Measurements from ENCODE around the gene CUL9. TPM values are rescaled to one million over a fixed set of nuclear protein-coding genes. Genes with fewer than 3 reads are reported as not detected.

Gene CUL9
- total RNA-seq, 2 experiments from 2014 or later: 34.0 to 35.1 TPM

DNA sequence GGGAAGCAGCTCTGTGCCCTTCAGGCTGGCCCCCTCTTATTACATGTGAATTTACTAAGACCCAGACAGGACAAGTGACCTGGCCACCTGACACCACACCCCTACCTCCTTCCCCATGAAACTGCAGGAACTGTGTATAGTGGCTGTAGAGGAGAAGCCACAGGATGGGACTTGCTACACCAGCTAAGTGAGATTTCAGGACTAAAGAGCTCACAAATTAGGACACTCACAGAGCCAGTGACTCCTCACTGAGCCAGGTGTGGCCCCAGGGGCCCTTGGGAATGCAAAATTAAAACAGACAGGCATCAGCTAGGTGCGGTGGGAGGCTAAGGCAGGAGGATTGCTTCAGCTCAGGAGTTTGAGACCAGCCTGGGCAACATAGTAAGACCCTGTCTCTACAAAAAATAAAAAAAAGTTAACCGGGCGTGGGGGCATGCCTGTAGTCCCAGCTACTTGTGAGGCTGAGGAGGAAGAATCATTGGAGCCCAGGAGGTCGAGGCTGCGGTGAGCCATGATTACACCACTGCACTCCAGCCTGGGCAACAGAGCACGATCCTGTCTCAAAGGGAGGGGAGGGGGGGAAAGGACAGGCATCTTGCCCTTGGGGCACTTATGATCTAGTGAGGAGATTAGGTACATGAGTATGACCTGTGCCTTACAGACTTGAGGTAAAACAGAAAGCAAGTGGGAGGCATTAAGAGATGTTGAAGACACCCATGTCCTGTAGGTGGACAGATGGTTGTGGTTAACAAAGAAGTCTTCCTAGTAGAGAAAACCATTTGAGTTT, 34.1 kb upstream of the CUL9 start:
- Mint-ChIP-seq H3K9me3 (ENCODE audit: low read depth) (no peaks in the 10 kb centered on the region), H3K36me3 (ENCODE audit: low read depth) (no peaks in the 10 kb centered on the region), H3K4me3 (no peak overlapping the region), H3K27ac (no peak overlapping the region), H3K4me1 (peaks cover 5% of the 10 kb centered on the region), H3K27me3 (no peaks in the 10 kb centered on the region)
- intact Hi-C loops (cut with DNase I, micrococcal nuclease): loop anchor here in 1 of 2 experiments (10.0 kb wide), 1 partner anchor 183 kb away; the partner anchor contains the start of gene GNMT
- DNase-seq: no peak
- ChIA-PET CTCF (no interaction called here), POLR2A (no interaction called here)
- ATAC-seq: no peak

DNA sequence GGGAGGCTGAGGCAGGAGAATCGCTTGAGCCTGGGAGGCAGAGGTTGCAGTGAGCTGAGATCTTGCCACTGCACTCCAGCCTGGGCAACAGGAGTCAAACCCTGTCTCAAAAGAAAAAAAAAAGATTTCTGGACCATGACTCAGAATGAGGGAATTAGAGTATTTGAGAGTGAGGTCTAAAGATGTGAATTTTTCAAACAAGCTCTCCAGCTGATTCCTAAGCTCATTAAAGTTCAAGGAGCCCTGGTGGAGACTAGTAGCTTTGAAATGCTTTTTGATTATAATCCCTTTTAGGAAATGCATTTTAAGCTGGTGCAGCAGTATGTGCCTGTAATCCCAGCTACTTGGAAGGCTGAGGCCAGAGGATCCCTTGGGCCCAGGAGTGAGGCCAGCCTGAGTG, 32.7 kb upstream of the CUL9 start:
- no peaks in the 10 kb centered on the region for H3K36me3 Mint-ChIP-seq (ENCODE audit: low read depth)
- H3K27me3 Mint-ChIP-seq: no peaks in the 10 kb centered on the region
- CTCF ChIA-PET: interaction anchor here (0.6 to 0.8 kb wide), 3 partner anchors 143 to 387 kb away, joined by 3 to 4 read pairs (median 4); no protein-coding TSS in a partner anchor
- H3K27ac Mint-ChIP-seq: no peak overlapping the region
- ATAC-seq: no peak
- no peak for DNase-seq
- H3K4me1 Mint-ChIP-seq: no peaks in the 10 kb centered on the region
- H3K9me3 Mint-ChIP-seq (ENCODE audit: low read depth): no peaks in the 10 kb centered on the region
- intact Hi-C loops (cut with DNase I, micrococcal nuclease): loop anchor here in 1 of 2 experiments (10.0 kb wide), 1 partner anchor 184 kb away; the partner anchor contains the start of gene GNMT
- no peak overlapping the region for H3K4me3 Mint-ChIP-seq
- POLR2A ChIA-PET: no interaction called here

DNA sequence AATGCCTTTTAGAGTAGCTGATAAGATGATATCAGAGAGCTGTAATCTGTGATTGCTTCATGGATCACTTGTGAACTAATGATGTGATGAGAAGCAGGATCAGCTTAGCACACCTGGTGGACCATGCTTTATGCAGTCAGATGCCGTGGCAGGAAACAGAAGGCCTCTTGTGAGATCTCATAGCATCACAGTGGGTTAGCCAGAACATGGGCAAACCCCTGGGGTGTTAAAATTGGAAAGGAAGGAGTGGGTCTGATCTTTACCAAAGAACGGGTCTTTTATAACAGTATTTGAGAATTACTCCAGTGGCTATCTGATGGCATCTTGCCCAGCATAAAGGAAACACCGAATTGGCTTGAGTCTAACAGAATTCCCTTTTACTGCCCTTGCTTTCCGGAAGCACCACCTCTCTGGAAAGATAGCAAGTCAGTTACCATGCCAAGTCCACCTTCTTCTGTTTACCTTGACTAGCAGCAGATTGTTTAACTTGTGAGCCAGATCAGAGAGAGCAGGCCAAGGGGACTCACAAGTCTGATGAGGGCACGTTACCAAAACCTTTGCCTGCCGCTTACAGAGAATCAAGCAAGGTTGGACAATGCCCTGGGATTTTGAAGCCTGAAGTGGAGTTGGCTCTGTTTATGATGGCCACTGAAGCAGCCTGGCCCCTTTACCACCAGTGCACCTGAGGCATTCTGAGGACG, 31.8 kb upstream of the CUL9 start:
- Mint-ChIP-seq H3K4me3 (no peak overlapping the region), H3K9me3 (ENCODE audit: low read depth) (no peaks in the 10 kb centered on the region), H3K36me3 (ENCODE audit: low read depth) (no peaks in the 10 kb centered on the region), H3K4me1 (no peaks in the 10 kb centered on the region), H3K27ac (no peak overlapping the region), H3K27me3 (no peaks in the 10 kb centered on the region)
- POLR2A ChIA-PET: no interaction called here
- CTCF ChIA-PET: interaction anchor here (0.6 kb wide), 1 partner anchor 259 kb away, joined by 3 read pairs; no protein-coding TSS in a partner anchor
- ATAC-seq: no peak
- intact Hi-C loops (cut with DNase I, micrococcal nuclease): no loop called here
- no peak for DNase-seq

DNA sequence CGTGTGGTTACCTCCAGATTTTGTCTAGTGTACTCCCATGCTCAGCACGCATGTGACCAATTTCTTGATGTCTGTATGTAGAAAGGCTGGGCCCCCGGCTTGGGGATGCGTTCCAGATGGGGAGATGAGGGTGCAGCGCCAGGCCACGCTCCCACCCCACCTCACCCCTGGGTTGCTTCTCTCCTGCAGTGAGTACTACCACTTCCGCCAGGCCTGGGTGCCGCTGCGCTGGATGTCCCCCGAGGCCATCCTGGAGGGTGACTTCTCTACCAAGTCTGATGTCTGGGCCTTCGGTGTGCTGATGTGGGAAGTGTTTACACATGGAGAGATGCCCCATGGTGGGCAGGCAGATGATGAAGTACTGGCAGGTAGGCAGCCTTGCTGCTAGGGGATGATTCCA, 22.4 kb upstream of the CUL9 start:
- POLR2A ChIA-PET: no interaction called here
- no peak overlapping the region for H3K27ac Mint-ChIP-seq
- intact Hi-C loops (cut with DNase I, micrococcal nuclease): no loop called here

DNA sequence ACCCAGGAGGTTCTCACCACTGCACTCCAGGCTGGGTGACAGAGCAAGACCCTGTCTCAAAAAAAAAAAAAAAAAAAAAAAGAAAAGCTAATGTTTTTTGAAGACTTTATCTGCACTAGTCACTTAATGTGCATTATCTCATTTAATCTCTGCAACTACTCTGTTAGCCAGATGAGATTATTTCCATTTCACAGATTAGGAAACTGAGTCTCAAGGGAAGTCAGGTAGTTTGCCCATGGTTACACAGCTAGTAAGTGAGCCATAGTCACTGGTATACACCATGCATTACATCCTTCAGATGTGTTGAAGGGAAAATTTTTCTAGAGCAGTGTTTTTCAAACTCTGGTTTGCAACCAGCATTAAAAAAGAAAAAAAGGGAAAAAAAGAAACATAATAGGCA, 18.1 kb upstream of the CUL9 start:
- intact Hi-C loops (cut with DNase I, micrococcal nuclease): no loop called here
- no peaks in the 10 kb centered on the region for H3K36me3 Mint-ChIP-seq (ENCODE audit: low read depth)
- no peaks in the 10 kb centered on the region for H3K9me3 Mint-ChIP-seq (ENCODE audit: low read depth)

More for the DNA sequence above, 22.4 kb upstream of the CUL9 start:
- DNase-seq (no peak), ATAC-seq (no peak)
- Mint-ChIP-seq H3K36me3 (ENCODE audit: low read depth) (no peaks in the 10 kb centered on the region), H3K4me1 (no peaks in the 10 kb centered on the region), H3K27me3 (no peaks in the 10 kb centered on the region), H3K9me3 (ENCODE audit: low read depth) (no peaks in the 10 kb centered on the region), H3K4me3 (no peak overlapping the region)
- CTCF ChIA-PET: interaction anchor here (3.2 kb wide), 1 partner anchor 16 kb away, joined by 13 read pairs; no protein-coding TSS in a partner anchor

DNA sequence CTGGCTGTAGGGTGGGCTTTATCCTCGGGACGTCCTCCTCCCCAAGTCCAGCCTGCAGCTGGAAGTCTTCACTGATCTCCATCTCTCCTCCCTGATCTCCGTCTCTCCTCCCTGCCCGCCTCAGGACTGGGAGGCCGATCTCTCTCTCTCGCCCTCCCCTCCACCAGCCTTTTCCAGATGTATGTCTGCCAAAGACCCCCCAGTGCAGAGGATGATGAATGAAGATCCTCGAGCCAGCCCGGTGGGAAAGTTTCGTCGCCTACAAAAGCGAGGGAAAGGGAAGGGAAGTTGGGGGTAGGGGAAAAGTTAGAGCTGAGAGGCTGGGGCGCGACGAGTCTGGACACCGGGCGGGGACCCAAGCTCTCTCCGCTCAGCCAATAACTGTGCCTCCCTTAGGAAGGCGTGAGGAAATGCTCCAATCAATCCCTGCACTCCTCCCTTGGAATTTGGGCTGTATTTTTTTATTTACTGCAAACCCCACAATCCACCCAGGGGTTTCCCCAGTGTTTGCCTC, 11.5 kb upstream of the CUL9 start:
- no peaks in the 10 kb centered on the region for H3K9me3 Mint-ChIP-seq (ENCODE audit: low read depth)
- ChIA-PET POLR2A (no interaction called here), CTCF (interaction anchor here (0.6 kb wide), 1 partner anchor 562 kb away, joined by 3 read pairs; no protein-coding TSS in a partner anchor)
- H3K27ac Mint-ChIP-seq: peak overlapping the region; percentile 91
- H3K27me3 Mint-ChIP-seq: no peaks in the 10 kb centered on the region
- intact Hi-C loops (cut with DNase I, micrococcal nuclease): loop anchor here (2.0 to 10.0 kb wide), 8 partner anchors 77 to 957 kb away; partner anchors contain the start of genes ABCC10 (in 1 of the 2), CNPY3 (in 1 of the 2), MRPL14 (in 1 of the 2) and POLH (in 1 of the 2)
- no peak for ATAC-seq
- H3K4me3 Mint-ChIP-seq: peak overlapping the region; percentile 85
- peaks cover 17% of the 10 kb centered on the region for H3K36me3 Mint-ChIP-seq (ENCODE audit: low read depth)
- no peak for DNase-seq
- peaks cover 32% of the 10 kb centered on the region for H3K4me1 Mint-ChIP-seq

More for the DNA sequence above, 18.1 kb upstream of the CUL9 start:
- CTCF ChIA-PET: no interaction called here
- Mint-ChIP-seq H3K4me1 (no peaks in the 10 kb centered on the region), H3K4me3 (no peak overlapping the region), H3K27me3 (no peaks in the 10 kb centered on the region), H3K27ac (no peak overlapping the region)
- no peak for DNase-seq
- POLR2A ChIA-PET: no interaction called here
- ATAC-seq: no peak

DNA sequence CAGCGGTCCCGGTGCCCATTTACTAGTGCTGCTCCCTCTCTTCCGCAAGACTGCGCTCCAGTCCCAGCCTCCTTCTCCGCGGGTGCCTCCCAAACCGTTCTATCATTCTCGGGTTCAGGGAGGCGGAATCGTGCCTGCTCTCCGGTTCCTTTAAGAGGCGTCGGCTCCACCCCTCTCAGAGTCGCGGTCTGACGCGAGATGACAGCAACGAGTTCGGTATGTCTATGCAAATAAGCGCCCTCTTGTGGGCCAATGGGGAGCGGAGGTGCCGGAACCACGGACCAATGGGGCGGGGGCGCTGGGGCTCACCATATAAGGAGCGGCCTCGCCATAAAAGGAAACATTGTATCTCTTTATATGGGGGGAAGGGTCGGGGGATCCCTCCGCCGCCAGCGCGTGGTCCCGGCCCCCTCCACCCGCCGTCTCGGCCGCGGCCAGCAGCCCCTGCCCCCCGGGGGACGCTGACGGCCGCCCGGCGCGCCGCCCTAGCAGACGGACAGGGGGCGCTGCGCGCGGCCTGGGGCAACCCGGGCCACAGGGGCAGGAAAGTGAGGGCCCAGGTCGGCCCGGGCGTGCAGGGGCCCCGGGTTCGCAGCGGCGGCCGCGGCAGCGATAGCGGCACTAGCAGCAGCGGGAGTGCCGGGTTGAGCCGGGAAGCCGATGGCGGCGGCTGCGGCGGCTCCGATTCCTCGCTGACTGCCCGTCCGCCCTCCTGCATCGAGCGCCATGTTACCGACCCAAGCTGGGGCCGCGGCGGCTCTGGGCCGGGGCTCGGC, 10.9 kb upstream of the CUL9 start, which contains the start of gene SRF:
Gene SRF, plus strand, starts transcription at position 339 of the 776 bp plus-strand sequence. Its CDS starts 388 bp downstream, at position 727.
- Mint-ChIP-seq H3K4me3 (peak within 1 kb of the TSS; percentile 85), H3K27ac (peak within 1 kb of the TSS; percentile 91), H3K27me3 (no peaks in the 10 kb centered on the region), H3K4me1 (peaks cover 37% of the 10 kb centered on the region), H3K9me3 (ENCODE audit: low read depth) (no peaks in the 10 kb centered on the region), H3K36me3 (ENCODE audit: low read depth) (peaks cover 22% of the 10 kb centered on the region)
- DNase-seq: peak; percentile 99
- POLR2A ChIA-PET: interaction anchor here (1.7 kb wide), 1 partner anchor 11 kb away, joined by 8 read pairs; the partner anchor contains the start of gene CUL9
- peak; percentile 75 for ATAC-seq
- CTCF ChIA-PET: interaction anchor here (0.6 to 0.7 kb wide), 2 partner anchors 241 to 561 kb away, joined by 3 read pairs; no protein-coding TSS in a partner anchor
- intact Hi-C loops (cut with DNase I, micrococcal nuclease): loop anchor here (1.0 to 10.0 kb wide), 17 partner anchors 53 to 956 kb away; partner anchors contain the start of genes CNPY3 (in 2 of the 2), KLC4 (in 2 of the 2), KLHDC3 (in 2 of the 2) and MRPL2 (in 2 of the 2)

DNA sequence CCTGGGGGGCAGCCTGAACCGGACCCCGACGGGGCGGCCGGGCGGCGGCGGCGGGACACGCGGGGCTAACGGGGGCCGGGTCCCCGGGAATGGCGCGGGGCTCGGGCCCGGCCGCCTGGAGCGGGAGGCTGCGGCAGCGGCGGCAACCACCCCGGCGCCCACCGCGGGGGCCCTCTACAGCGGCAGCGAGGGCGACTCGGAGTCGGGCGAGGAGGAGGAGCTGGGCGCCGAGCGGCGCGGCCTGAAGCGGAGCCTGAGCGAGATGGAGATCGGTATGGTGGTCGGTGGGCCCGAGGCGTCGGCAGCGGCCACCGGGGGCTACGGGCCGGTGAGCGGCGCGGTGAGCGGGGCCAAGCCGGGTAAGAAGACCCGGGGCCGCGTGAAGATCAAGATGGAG, 10.3 kb upstream of the CUL9 start:
- POLR2A ChIA-PET: interaction anchor here (0.6 to 1.7 kb wide), 3 partner anchors 10 to 149 kb away, joined by 3 to 8 read pairs (median 3); partner anchors contain the start of genes CUL7 and CUL9
- Mint-ChIP-seq H3K36me3 (ENCODE audit: low read depth) (peaks cover 27% of the 10 kb centered on the region), H3K4me1 (peaks cover 38% of the 10 kb centered on the region), H3K27ac (peak overlapping the region; percentile 79), H3K9me3 (ENCODE audit: low read depth) (no peaks in the 10 kb centered on the region), H3K27me3 (no peaks in the 10 kb centered on the region), H3K4me3 (peak overlapping the region; percentile 85)
- intact Hi-C loops (cut with DNase I, micrococcal nuclease): loop anchor here (1.0 to 10.0 kb wide), 17 partner anchors 53 to 956 kb away; partner anchors contain the start of genes CNPY3 (in 2 of the 2), KLC4 (in 2 of the 2), KLHDC3 (in 2 of the 2) and MRPL2 (in 2 of the 2)
- CTCF ChIA-PET: interaction anchor here (0.7 to 0.8 kb wide), 2 partner anchors 8 to 242 kb away, joined by 3 read pairs; no protein-coding TSS in a partner anchor
- ATAC-seq (no peak), DNase-seq (peak; percentile 64)

DNA sequence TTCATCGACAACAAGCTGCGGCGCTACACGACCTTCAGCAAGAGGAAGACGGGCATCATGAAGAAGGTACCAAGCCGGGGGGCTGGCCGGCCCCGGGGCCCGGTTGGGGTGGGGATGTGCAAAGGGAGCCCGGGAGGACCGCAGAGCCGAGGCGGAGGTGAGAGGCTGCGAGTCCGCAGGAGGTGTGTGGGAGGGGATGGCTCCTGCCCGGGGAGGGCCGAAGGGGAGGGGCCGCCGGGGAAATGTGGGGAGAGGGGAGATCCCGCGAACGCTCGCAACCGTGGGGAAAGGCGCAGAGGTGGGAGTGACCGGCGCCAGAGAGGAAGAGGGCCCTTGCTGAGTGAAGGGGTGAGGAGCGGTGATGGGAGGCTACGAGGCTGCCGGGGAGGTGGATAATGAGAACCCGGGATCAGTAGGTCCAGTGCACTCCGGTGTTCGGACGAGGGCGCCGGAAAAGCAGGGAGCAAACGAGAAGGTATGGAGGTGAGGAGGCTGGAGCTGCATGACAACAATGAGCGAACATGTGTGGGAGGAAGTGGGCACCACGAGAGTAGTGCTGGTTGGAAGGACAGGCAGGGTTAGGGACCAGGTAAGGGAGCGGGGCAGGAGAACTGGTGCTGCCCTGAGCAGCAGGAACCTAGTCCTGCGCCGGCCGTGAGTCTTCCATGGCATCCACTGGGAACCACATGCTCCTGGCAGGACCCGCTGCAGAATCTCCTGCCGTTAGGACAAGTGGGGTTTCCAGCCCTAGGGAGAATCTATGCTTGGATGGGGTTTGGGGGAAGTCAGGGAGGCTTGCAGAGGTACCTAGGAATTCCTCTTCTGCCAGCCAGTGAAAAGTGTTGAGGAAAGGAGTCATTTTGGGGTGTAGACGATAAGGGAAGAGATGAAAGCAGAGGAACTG, 9.6 kb upstream of the CUL9 start:
- ATAC-seq: no peak
- intact Hi-C loops (cut with DNase I, micrococcal nuclease): loop anchor here (5.0 to 10.0 kb wide), 6 partner anchors 75 to 955 kb away; partner anchors contain the start of genes CNPY3 (in 1 of the 2), MRPL14 (in 1 of the 2), POLH (in 1 of the 2) and TMEM63B (in 1 of the 2)
- POLR2A ChIA-PET: interaction anchor here (0.5 to 1.7 kb wide), 5 partner anchors 10 to 347 kb away, joined by 3 to 8 read pairs (median 3); partner anchors contain the start of genes CUL7 and CUL9
- H3K27ac Mint-ChIP-seq: peak overlapping the region; percentile 79
- peak; percentile 73 for DNase-seq
- H3K4me3 Mint-ChIP-seq: peak overlapping the region; percentile 85
- peaks cover 28% of the 10 kb centered on the region for H3K36me3 Mint-ChIP-seq (ENCODE audit: low read depth)
- no peaks in the 10 kb centered on the region for H3K27me3 Mint-ChIP-seq
- peaks cover 38% of the 10 kb centered on the region for H3K4me1 Mint-ChIP-seq
- CTCF ChIA-PET: interaction anchor here (0.6 to 1.5 kb wide), 5 partner anchors 8 to 242 kb away, joined by 3 to 4 read pairs (median 3); partner anchors contain the start of gene KLHDC3
- H3K9me3 Mint-ChIP-seq (ENCODE audit: low read depth): no peaks in the 10 kb centered on the region
